GM21737 (cell line): Measurements from ENCODE around the gene PIK3CD.

ENCODE experiments used
- ATAC-seq: cut with Tn5 transposase; IDR thresholded peaks from one replicate; pipeline ENCODE4 v1.9.1; 2021; ENCODE audit warnings: mild to moderate bottlenecking, moderate library complexity; ENCODE audit not compliant: unreplicated experiment

The PIK3CD gene

DNA sequence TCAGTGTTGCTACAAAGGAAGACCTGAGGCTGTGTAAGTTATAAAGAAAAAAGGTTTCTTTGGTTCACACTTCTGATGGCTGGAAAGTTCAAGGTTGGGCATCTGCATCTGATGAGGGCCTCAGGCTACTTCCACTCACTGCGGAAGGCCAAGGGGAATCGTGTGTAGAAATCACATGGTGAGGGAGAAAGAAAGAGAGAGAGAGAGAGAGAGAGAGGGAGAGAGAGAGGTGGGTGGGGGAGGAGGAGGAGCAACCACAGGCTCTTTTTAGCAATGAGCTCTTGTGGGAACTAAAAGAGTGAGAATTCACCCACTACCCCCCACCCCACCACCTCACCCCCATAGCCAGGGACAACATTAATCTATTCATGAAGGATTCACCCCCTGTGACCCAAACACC, 112.4 kb downstream of the PIK3CD start:
- ATAC-seq, result no peak

DNA sequence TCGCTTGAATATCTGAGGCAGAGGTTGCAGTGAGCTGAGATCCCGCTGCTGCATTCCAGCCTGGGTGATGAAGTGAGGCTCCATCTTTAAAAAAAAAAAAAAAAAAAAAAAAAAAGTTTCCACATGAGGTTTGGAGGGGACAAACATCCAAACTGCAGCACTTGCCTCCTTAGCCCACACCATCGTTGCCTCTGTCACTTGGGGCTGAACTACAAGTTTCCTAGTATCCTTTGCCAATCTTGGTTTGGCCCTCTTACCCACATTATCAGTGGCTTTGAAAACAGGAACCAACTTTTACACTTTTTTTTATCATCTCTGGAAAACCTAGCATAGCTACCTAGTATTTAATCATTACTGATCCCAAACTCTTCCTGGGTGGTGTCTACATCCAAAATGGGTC, 113.0 kb downstream of the PIK3CD start:
- ATAC-seq, result no peak

DNA sequence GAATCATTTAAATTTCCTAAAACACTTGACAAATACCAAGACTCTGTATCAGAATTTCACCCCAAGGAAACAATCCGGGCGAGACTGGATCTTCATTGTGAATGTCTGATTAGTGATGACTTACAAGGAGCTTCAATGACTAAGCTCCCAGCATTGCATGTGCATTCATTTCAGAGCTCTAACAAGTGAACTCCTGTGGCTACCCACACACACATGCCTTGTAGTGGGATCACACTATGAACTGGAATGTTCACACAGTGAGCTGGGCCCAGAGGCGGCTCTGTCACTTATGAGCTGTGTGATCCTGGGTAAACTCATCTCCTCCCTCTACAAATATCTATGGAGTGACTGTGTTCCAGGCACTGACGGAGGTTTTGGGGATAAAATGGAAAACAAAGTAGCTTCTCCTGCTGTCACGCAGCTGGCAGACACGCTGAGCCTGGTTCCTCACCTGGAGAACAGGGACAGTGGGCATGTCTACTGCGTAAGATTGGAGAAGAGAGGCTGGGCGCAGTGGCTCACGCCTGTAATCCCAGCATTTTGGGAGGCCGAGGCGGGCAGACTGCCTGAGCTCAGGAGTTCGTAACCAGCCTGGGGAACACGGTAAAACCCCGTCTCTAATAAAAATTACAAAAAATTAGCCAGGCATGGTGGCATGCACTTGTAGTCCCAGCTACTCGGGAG, 115.4 kb downstream of the PIK3CD start:
- no peak for ATAC-seq

DNA sequence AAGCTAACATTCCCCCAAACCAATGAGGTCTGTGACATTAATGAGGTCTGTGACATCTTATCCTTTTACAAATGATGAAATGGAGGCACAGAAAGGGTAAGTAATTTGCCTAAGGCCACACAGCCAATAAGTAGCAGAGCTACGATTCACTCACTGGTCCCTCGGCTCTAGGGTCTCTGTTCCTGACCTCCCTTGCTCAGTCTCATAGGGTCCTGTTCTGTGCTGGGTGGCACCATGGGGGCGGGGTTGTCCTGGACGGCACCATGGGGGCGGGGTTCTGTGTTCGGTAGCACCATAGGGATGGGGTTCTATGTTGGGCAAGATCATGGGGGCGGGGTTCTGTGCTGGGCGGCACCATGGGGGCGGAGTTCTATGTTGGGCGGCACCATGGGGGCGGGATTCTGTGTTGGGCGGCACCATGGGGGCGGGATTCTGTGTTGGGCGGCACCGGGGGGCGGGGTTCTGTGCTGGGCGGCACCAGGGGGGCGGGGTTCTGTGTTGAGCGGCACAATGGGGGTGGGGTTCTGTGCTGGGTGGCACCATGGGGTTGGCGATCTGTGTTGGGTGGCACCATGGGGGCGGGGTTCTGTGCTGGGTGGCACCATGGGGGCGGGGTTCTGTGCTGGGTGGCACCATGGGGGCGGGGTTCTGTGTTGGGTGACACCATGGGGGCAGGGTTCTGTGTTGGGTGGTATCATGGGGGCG, 116.6 kb downstream of the PIK3CD start:
- no peak for ATAC-seq

DNA sequence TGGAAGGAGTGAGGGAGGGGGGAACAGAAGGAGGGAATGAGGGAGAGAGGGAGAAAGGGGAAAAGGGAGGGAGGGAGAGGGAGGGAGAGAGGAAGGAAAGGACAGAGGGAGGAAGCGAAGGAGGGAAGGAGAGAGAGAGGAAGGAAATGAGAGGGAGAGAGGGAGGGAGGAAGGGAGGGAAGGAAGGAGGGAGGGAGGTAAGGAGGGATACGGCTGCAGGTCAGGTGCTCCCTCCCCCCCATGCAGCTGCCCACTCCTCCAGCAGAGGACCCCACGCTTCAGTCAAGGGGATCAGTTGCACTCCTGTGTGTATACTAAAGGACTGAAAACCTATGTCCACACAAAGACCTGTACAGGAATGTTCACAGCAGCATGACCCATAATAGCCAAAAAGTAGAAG, 117.5 kb downstream of the PIK3CD start:
- no peak for ATAC-seq

DNA sequence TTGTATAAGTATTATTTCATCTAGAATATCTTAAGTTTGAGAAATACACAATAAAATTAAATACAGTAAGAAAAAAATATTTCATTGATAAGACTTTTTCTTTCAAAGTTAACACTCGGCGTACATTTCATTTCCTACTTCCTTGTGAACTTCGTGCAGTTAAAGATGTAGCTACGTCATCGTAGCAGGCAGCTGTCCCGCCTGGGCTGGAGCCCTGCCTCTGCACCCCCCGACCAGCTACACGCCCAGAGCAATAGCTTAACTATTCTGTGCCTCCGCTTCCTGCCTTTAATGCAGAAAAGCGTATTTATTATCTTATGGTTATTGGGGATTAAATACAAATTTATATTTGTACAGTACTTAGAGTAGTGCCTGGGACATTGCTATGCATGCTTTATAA, 118.8 kb downstream of the PIK3CD start:
- no peak for ATAC-seq

DNA sequence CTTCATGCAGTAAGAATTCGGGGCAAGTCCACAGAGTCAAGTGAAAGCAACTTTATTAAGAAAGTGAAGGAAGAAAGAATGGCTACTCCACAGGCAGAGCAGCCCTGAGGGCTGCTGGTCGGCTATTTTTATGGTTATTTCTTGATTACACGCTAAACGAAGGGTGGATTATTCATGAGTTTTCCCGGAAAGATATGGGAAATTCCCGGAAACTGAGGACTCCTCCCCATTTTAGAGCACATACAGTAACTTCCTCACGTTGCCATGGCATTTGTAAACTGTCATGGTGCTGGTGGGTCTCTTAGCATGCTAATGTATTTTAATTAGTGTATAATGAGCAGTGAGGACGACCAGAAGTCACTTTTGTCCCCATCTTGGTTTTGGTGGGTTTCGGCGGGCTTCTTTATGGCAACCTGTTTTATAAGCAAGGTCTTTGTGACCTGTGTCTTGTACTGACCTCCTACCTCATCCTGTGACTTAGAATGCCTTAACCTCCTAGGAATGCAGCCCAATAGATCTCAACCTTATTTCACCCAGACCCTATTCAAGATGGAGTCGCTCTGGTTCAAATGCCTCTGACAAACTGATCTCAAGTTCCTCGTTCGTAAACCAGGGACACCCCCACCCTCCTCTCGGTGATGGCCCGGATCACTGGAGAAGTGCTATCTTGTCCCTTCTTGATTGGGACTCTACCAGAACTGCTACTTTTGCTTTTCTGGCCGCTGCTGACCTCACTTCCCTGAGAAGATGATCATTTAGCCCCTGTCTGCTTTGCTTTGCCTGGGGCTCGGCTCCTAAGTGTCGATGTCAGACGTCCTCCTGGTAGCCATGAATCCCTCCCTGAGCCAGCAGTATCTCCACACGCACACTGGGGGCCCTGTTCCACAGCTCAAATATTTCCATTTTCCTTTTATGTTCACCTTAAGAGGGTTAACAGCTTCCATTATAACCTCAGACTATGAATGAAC, 123.5 kb downstream of the PIK3CD start:
- ATAC-seq, result no peak

DNA sequence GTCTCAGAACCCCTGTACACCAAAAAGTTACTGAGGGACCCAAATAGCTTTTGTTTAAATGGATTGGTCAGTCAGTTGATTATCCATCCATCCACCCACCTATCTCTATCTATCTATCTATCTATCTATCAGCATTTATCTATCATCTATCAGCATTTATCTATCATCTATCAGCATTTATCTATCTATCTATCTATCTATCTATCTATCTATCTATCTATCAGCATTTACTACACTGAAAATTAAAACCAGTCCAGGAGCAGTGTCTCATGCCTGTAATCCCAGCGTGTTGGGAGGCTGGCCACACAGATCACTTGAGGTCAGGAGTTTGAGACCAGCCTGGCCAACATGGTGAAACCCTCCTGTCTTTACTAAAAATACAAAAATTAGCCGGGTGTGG, 125.2 kb downstream of the PIK3CD start:
- no peak for ATAC-seq
